Natural killer cell (primary cell): ENCODE results near the gene SEC16A. TPM values are rescaled to one million over a fixed set of nuclear protein-coding genes. Genes with fewer than 3 reads are reported as not detected.

Source experiments
- ATAC-seq, 3 donors: fragments of 150-1000 bp in 2 of 3; fragments of 200-7000 bp in 1 of 3; cut with Tn5 transposase; 1 replicate in 1 of 3; 2 replicates in 2 of 3; pipeline ENCODE4 v1.10.0; 2021; ENCODE audit warnings: mild to moderate bottlenecking in 2 of 3, moderate library complexity in 2 of 3
- DNase-seq, 2 donors: peaks; one replicate each; pipeline versions ENCODE4 v3.0.0 to v3.0.0-alpha.2; 2013 to 2021; ENCODE audit warnings: mixed read lengths in 1 of 2
- H3K27ac ChIP-seq: one replicate; pipeline ENCODE4 v1.5.1; 2013; ENCODE audit warnings: mild to moderate bottlenecking, low read length
- H3K27me3 ChIP-seq: one replicate; pipeline ENCODE4 v1.6.1; 2013; ENCODE audit warnings: low read length; ENCODE audit not compliant: control insufficient read depth, insufficient read depth
- H3K36me3 ChIP-seq: one replicate; pipeline ENCODE4 v1.6.1; 2013; ENCODE audit warnings: low read length; ENCODE audit not compliant: control insufficient read depth, insufficient read depth
- H3K4me1 ChIP-seq: one replicate; pipeline ENCODE4 v1.6.1; 2013; ENCODE audit warnings: low read length; ENCODE audit not compliant: control insufficient read depth, insufficient read depth
- H3K4me3 ChIP-seq: one replicate; pipeline ENCODE4 v1.5.1; 2013; ENCODE audit warnings: low read length
- H3K9me3 ChIP-seq: one replicate; pipeline ENCODE4 v1.6.1; 2013; ENCODE audit warnings: low read length; ENCODE audit not compliant: control insufficient read depth, insufficient read depth
- H3K27ac Mint-ChIP-seq, 2 donors: one replicate each; pipeline ENCODE4 v1.8.0; 2022; ENCODE audit warnings: mild to moderate bottlenecking in 2 of 2, mixed read lengths in 2 of 2, moderate library complexity in 1 of 2
- H3K27me3 Mint-ChIP-seq, 2 donors: one replicate each; pipeline ENCODE4 v1.8.0; 2022; ENCODE audit warnings: low read depth in 2 of 2, mixed read lengths in 2 of 2
- H3K36me3 Mint-ChIP-seq: one replicate; pipeline ENCODE4 v1.8.0; 2022; ENCODE audit warnings: mixed read lengths
- H3K4me1 Mint-ChIP-seq, 2 donors: one replicate each; pipeline ENCODE4 v1.8.0; 2022; ENCODE audit warnings: mixed read lengths in 2 of 2
- H3K4me3 Mint-ChIP-seq: one replicate; pipeline ENCODE4 v1.8.0; 2022; ENCODE audit warnings: mild to moderate bottlenecking, moderate library complexity, mixed read lengths
- H3K9me3 Mint-ChIP-seq, 2 donors: one replicate each; pipeline ENCODE4 v1.8.0; 2022; ENCODE audit warnings: mixed read lengths in 2 of 2
- WGBS: methylation state at CpG from one replicate; pipeline ENCODE4 v1.1.7; 2013; ENCODE audit warnings: missing lambda C conversion rate; ENCODE audit not compliant: insufficient coverage; 5-methylcytosine and 5-hydroxymethylcytosine counted together
- intact Hi-C: fragments of 100-400 bp; cut with micrococcal nuclease; formaldehyde crosslinking; loops from one replicate; pipeline ENCODE4 v1.14.2; 2022
- total RNA-seq, 4 donors: library from RNA; stranded (reverse); fragments of 120-200 nt in 1 of 4; gene quantifications; one replicate each; pipeline versions ENCODE4 v1.2.3 to v1.2.4, GENCODE V29; 2013 to 2022
- TF ChIP-seq, protein P1 (sequence below): fragments of 200-600 bp; IDR thresholded peaks from one replicate; pipeline ENCODE4 v1.8.0; 2022; ENCODE audit warnings: antibody characterized with exemption

Gene SEC16A
- total RNA-seq, 3 donors from 2014 or later (not counting 1 experiment from before 2014, with no cell fraction given) = 84.3 to 89.0 (median 87.1) TPM

DNA sequence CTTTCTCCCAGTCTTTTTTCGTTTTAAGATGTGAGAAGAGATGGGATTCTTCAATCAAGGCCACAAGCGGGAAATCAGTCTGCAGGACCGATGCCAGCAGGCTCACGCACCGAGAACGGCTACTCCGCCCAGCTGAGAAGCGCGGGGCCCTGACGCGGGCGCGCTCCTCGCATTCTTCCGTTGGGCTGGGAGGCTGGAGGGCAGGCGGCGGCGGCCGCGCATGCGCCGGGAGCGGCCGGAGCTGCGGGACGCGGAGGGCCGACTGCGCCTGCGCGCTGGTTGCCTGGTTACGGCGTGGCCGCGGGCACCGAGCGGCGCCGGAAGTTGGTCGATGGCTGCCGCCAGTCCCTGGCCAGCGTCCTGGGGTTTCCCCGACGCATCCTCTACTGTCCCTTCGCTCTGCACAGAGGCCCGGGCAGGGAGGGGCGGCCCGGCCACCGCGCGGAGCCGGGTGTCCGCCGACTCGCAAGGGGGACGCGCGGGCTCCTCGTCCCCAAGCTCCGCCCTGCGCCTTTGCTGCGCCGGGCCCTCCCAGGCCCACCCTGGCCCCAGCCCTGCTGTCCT is 831 bp upstream of the SEC16A start:
- H3K27me3 ChIP-seq = no peaks in the 10 kb centered on the region

DNA sequence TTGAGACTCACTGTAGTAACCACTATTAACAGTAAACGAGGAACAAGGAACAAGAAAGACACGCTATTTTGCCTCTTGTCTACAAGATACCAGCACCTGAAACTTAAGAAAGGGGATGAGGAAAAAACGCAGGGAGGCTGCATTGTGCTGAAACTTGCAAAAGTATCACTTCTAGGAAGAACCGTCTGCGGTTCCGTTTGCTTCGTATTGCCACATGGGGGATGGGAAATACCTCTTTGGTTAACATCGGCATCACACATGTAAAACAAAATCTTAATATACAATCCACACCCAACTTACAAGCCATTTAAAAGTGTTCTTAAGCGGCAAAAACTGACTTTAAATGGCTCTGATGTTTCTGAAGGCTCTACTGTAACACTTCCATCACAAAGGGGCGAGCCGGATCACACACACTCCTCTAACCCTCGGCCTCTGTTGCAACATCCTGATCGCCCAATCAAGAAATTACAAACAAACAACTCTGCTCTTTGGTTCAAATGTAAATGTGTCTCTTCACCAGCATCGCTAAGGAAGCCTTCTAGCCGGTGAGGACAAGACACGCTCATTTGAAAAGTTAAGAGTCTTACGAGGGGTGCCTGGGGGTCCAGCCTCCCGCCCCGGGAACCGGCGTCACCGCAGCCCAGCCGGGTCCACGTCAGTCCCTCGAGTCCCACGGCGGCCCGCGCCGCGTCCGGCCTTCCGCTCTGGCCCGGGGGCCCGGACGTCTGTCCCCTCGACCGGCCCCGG is 621 bp downstream of the SEC16A start:
- DNase-seq = peak in 1 of 2 donors; percentile 69
- peaks cover 22 to 32% of the 10 kb centered on the region in 2 donors for H3K4me1 Mint-ChIP-seq
- peak overlapping the region; percentile 94 for H3K27ac ChIP-seq
- intact Hi-C loops = loop anchor here (2.0 kb wide), 1 partner anchor 365 kb away; no protein-coding TSS in a partner anchor
- H3K4me3 ChIP-seq = peak overlapping the region; percentile 67
- peak overlapping the region; percentile 98 for H3K4me3 Mint-ChIP-seq
- peaks cover 5% of the 10 kb centered on the region for H3K36me3 ChIP-seq
- no peaks in the 10 kb centered on the region for H3K27me3 Mint-ChIP-seq
- H3K9me3 ChIP-seq = no peaks in the 10 kb centered on the region
- no peaks in the 10 kb centered on the region for H3K27me3 ChIP-seq
- ATAC-seq = no peak
- WGBS = under 1% methylated on average over 39 of the region's 39 CpGs
- H3K36me3 Mint-ChIP-seq = no peaks in the 10 kb centered on the region
- H3K27ac Mint-ChIP-seq = peak overlapping the region; percentile 95 to 100
- no peaks in the 10 kb centered on the region for H3K9me3 Mint-ChIP-seq
- peaks cover 33% of the 10 kb centered on the region for H3K4me1 ChIP-seq
- TF ChIP-seq, protein P1, sequence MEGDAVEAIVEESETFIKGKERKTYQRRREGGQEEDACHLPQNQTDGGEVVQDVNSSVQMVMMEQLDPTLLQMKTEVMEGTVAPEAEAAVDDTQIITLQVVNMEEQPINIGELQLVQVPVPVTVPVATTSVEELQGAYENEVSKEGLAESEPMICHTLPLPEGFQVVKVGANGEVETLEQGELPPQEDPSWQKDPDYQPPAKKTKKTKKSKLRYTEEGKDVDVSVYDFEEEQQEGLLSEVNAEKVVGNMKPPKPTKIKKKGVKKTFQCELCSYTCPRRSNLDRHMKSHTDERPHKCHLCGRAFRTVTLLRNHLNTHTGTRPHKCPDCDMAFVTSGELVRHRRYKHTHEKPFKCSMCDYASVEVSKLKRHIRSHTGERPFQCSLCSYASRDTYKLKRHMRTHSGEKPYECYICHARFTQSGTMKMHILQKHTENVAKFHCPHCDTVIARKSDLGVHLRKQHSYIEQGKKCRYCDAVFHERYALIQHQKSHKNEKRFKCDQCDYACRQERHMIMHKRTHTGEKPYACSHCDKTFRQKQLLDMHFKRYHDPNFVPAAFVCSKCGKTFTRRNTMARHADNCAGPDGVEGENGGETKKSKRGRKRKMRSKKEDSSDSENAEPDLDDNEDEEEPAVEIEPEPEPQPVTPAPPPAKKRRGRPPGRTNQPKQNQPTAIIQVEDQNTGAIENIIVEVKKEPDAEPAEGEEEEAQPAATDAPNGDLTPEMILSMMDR = no peak

More for the DNA sequence above, 831 bp upstream of the SEC16A start:
- H3K4me3 ChIP-seq = peak overlapping the region; percentile 62
- peak overlapping the region; percentile 95 to 100 for H3K27ac Mint-ChIP-seq
- H3K36me3 Mint-ChIP-seq = no peaks in the 10 kb centered on the region
- peaks cover 37% of the 10 kb centered on the region for H3K4me1 ChIP-seq
- H3K4me1 Mint-ChIP-seq = peaks cover 22 to 34% of the 10 kb centered on the region in 2 donors
- H3K9me3 Mint-ChIP-seq = no peaks in the 10 kb centered on the region
- H3K9me3 ChIP-seq = no peaks in the 10 kb centered on the region
- DNase-seq (peak; percentile 98 to 99), ATAC-seq (peak; percentile 53 to 71 (median 65))
- WGBS = under 1% methylated on average over 63 of the region's 63 CpGs
- peaks cover 0 to 2% of the 10 kb centered on the region in 2 donors for H3K27me3 Mint-ChIP-seq
- H3K27ac ChIP-seq = peak overlapping the region; percentile 100
- H3K36me3 ChIP-seq = peaks cover 2% of the 10 kb centered on the region
- TF ChIP-seq, protein P1 = no peak
- peak overlapping the region; percentile 98 for H3K4me3 Mint-ChIP-seq
- intact Hi-C loops = loop anchor here (2.0 kb wide), 1 partner anchor 363 kb away; no protein-coding TSS in a partner anchor

DNA sequence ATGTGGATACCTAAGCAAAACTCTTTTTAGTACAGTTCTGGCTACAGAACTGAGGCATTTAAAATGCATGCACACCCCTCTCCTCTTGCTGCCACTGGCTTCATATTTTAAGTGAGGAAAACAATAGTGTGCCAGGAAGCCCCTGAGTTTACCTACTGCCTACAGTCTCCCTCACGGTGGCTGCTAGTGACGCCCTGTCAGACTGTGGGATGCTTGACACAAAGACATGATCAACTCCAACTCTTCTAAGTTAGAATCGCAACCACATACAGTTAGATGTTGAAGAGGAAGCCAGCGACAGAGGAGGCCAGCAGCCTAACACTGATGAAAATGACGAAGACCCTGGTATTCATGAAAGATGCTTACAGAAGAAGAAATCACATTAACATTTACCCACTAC is 1.3 kb downstream of the SEC16A start:
- no peaks in the 10 kb centered on the region for H3K27me3 ChIP-seq
- DNase-seq = peak in 1 of 2 donors; percentile 33
- H3K27ac ChIP-seq = peak overlapping the region; percentile 94
- 33% methylated on average over 2 of the region's 5 CpGs for WGBS
- TF ChIP-seq, protein P1 = no peak
- peak overlapping the region; percentile 95 to 100 for H3K27ac Mint-ChIP-seq
- no peaks in the 10 kb centered on the region for H3K9me3 ChIP-seq
- no peaks in the 10 kb centered on the region for H3K27me3 Mint-ChIP-seq
- H3K4me1 ChIP-seq = peaks cover 33% of the 10 kb centered on the region
- no peaks in the 10 kb centered on the region for H3K9me3 Mint-ChIP-seq
- H3K4me1 Mint-ChIP-seq = peaks cover 22 to 32% of the 10 kb centered on the region in 2 donors
- ATAC-seq = no peak
- intact Hi-C loops = no loop called here
- H3K36me3 Mint-ChIP-seq = no peaks in the 10 kb centered on the region
- H3K36me3 ChIP-seq = peaks cover 12% of the 10 kb centered on the region
- peak overlapping the region; percentile 98 for H3K4me3 Mint-ChIP-seq
- peak overlapping the region; percentile 67 for H3K4me3 ChIP-seq
